ENCODE results near the gene WLS.

WLS gene

DNA sequence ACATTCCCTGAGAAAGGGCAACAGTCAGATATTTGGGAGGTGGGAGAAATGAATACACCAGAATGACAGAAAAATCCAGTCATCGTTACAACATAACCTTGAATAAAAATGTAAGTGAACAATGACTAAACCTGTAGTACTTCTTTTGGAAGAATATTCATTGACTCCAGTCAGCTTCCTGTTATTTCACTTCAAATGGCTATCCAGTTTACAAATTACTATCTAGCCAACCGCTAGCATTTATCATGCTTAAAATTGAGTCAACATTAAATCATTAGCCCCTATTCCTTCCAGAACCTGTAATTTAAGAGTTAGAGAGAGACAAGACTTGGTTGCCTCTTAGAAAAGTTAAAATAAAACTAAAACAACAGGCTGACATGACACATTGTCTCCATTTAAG lies 33.6 kb downstream of the WLS start:
- no peak for DNase-seq (ENCODE audit: extremely low spot score)
- POLR2A ChIA-PET: interaction anchor here (1.3 to 2.4 kb wide), 3 partner anchors 9 to 33 kb away, joined by 3 to 11 read pairs (median 4); partner anchors contain the start of gene WLS
- CTCF ChIA-PET: interaction anchor here (0.7 to 1.6 kb wide), 3 partner anchors 21 to 97 kb away, joined by 3 read pairs; no protein-coding TSS in a partner anchor
- TF ChIP-seq TARDBP (IDR thresholded peaks at IDR 0.05) (no peak), ARNT (IDR thresholded peaks at IDR 0.05) (no peak), L3MBTL2 (conservative IDR thresholded peaks at IDR 0.05) (no peak), SUZ12 (IDR thresholded peaks at IDR 0.05) (no peak), SP1 (IDR thresholded peaks at IDR 0.05) (no peak), CTBP1 (IDR thresholded peaks at IDR 0.05; ENCODE audit: borderline replicate concordance) (no peak), HDGF (IDR thresholded peaks at IDR 0.05; ENCODE audit: borderline replicate concordance) (no peak)
- TF ChIP-seq, protein P1, sequence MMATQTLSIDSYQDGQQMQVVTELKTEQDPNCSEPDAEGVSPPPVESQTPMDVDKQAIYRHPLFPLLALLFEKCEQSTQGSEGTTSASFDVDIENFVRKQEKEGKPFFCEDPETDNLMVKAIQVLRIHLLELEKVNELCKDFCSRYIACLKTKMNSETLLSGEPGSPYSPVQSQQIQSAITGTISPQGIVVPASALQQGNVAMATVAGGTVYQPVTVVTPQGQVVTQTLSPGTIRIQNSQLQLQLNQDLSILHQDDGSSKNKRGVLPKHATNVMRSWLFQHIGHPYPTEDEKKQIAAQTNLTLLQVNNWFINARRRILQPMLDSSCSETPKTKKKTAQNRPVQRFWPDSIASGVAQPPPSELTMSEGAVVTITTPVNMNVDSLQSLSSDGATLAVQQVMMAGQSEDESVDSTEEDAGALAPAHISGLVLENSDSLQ (IDR thresholded peaks at IDR 0.05): no peak

DNA sequence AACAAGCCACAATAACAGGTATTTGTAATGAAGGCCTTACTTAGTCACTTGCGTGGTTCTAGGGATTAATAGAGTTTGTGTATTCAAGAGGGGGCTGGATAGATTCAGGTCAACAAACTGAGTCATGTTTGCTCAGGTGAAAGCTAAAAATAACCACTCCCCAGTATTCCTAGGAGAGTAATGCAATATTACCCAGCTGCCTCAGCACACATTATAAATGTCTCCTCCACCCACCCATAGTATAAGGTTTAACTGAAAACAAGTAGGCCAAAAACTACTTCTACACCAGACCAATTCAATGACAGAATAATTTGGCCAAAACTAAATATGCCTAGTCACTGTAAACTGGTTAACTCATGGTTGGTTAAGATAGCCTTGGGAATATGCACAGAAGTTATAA lies 34.4 kb downstream of the WLS start:
- ChIA-PET CTCF (interaction anchor here (0.9 to 1.6 kb wide), 4 partner anchors 8 to 98 kb away, joined by 3 to 5 read pairs (median 3); no protein-coding TSS in a partner anchor), POLR2A (interaction anchor here (0.8 to 2.4 kb wide), 4 partner anchors 9 to 34 kb away, joined by 3 to 11 read pairs (median 4); partner anchors contain the start of gene WLS)
- TF ChIP-seq ELF4 (IDR thresholded peaks at IDR 0.05): no peak
- TF ChIP-seq, protein P1 (IDR thresholded peaks at IDR 0.05): no peak
- no peak for TF ChIP-seq LEF1 (IDR thresholded peaks at IDR 0.05; ENCODE audit: borderline replicate concordance)
- no peak for TF ChIP-seq ARNT (IDR thresholded peaks at IDR 0.05)
- TF ChIP-seq BHLHE40 (IDR thresholded peaks at IDR 0.05; ENCODE audit: borderline replicate concordance): no peak
- DNase-seq (ENCODE audit: extremely low spot score): no peak

DNA sequence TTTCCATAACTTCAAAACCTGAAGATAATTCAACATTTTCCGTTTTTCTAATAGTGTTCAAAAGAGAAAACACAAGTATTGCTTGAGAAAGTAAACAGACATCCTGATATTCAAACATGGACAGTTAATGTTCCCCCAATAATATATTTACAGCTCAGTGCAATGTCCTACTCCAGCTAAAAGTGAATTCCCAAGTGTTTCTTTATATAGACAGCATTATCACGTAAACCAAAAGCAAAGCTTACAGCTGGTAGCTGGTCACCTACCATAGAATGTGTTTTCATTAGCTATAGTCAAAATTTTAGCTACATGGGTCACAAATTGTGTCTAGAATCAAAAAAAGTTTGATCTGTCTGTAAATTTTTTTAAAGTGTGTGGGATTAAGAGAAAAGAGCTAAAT lies 34.9 kb downstream of the WLS start:
- POLR2A ChIA-PET: interaction anchor here (0.7 to 2.4 kb wide), 6 partner anchors 10 to 130 kb away, joined by 3 to 11 read pairs (median 3); partner anchors contain the start of gene WLS
- CTCF ChIA-PET: interaction anchor here (0.9 to 1.6 kb wide), 4 partner anchors 8 to 98 kb away, joined by 3 to 5 read pairs (median 3); no protein-coding TSS in a partner anchor
- TF ChIP-seq TARDBP (IDR thresholded peaks at IDR 0.05) (no peak), FOXM1 (IDR thresholded peaks at IDR 0.05; ENCODE audit: borderline replicate concordance) (no peak), FOXA1 (IDR thresholded peaks at IDR 0.05) (no peak), NFRKB (IDR thresholded peaks at IDR 0.05) (no peak)
- no peak for DNase-seq (ENCODE audit: extremely low spot score)

DNA sequence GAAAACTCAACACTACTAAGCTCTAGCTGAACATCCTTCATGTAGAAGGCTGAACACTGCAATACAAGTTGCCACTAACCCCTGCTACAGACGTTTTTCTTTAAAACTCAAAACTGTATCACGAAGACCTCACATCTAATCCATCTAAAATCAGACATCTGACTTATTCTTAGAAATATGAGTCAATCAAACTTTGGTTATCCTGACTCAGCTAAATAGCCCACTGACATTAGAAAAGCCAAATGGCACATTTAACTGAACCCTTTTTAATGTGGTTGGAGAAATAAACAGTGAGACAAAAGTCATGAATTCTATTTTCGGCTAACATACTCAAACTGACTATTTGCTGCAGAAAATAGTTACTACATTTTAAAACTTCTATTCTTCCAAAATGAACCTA lies 35.6 kb downstream of the WLS start:
- TF ChIP-seq ZNF384 (IDR thresholded peaks at IDR 0.05): no peak
- TF ChIP-seq, protein P1 (IDR thresholded peaks at IDR 0.05): peak; percentile 6; the same call in 1 of the 2 replicates
- TF ChIP-seq BHLHE40 (IDR thresholded peaks at IDR 0.05; ENCODE audit: borderline replicate concordance): no peak
- no peak for DNase-seq (ENCODE audit: extremely low spot score)
- ChIA-PET POLR2A (interaction anchor here (0.7 to 2.4 kb wide), 3 partner anchors 31 to 130 kb away, joined by 3 to 11 read pairs (median 3); partner anchors contain the start of gene WLS), CTCF (interaction anchor here (1.1 to 1.5 kb wide), 2 partner anchors 17 to 76 kb away, joined by 4 to 5 read pairs; no protein-coding TSS in a partner anchor)

DNA sequence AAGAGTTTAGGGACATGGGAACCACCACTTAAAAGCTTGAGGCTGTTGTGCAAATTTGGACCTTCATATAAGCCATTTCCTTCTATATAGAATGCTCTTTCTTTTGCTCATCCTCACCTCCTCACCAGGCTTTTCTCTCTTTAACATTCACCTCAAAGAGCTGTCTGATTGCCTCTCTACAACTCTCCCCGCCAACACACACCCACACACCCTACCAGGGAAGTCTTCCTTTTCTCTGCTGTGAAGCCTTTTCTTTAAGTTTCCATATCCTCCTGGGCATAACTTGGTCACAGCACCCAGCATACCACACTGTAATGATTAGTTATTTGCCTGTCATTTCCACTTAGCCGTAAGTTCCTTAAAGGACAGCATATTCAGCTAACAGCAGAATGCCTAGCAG lies 40.6 kb downstream of the WLS start:
- ChIA-PET POLR2A (no interaction called here), CTCF (interaction anchor here (0.6 kb wide), 1 partner anchor 8 kb away, joined by 3 read pairs; no protein-coding TSS in a partner anchor)
- no peak for DNase-seq (ENCODE audit: extremely low spot score)
- TF ChIP-seq LEF1 (IDR thresholded peaks at IDR 0.05; ENCODE audit: borderline replicate concordance): no peak
- TF ChIP-seq ARNT (IDR thresholded peaks at IDR 0.05): no peak
- TF ChIP-seq SP1 (IDR thresholded peaks at IDR 0.05): no peak
- TF ChIP-seq FOXM1 (IDR thresholded peaks at IDR 0.05; ENCODE audit: borderline replicate concordance): no peak
- no peak for TF ChIP-seq CTBP1 (IDR thresholded peaks at IDR 0.05; ENCODE audit: borderline replicate concordance)
- TF ChIP-seq HDGF (IDR thresholded peaks at IDR 0.05; ENCODE audit: borderline replicate concordance): no peak
- TF ChIP-seq ELF4 (IDR thresholded peaks at IDR 0.05): no peak

DNA sequence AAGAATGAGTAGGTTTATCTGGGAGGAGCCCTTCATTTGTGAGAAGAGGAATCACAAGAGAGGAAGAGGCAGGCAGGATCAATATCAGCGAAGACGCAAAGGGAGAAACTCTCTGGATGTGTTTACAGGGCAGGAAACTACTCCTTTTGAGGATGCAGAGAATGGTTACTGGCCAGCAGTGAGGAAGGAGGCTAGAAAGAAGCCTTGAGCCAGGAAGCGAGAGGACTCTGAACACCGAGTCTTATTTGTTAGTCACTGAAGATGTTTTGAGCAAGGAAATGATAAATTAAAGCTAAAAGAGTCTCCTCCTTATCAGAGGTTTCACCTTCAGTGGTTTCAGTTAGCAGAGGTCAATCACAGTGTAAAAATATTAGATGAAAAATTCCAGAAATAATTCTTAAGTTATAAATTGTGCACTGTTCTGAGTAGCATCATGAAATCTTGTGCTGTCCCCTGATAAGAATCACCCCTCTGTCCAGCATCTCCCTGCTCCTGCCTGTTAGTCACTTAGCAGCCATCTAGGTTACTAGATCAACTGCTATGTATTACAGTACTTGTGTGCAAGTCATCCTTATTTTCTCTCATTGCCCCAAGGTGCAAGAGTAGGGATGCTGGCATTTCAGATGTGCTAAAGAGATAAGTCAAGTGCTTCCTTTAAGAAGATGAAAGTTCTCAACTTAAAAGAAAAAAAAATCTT lies 43.5 kb downstream of the WLS start:
- ChIA-PET CTCF (no interaction called here), POLR2A (no interaction called here)
- no peak for DNase-seq (ENCODE audit: extremely low spot score)
- TF ChIP-seq, protein P1 (IDR thresholded peaks at IDR 0.05): no peak
- TF ChIP-seq CTBP1 (IDR thresholded peaks at IDR 0.05; ENCODE audit: borderline replicate concordance) (no peak), ZNF384 (IDR thresholded peaks at IDR 0.05) (no peak), TARDBP (IDR thresholded peaks at IDR 0.05) (no peak), FOXK2 (IDR thresholded peaks at IDR 0.05) (no peak), SP1 (IDR thresholded peaks at IDR 0.05) (no peak), SUZ12 (IDR thresholded peaks at IDR 0.05) (no peak), BHLHE40 (IDR thresholded peaks at IDR 0.05; ENCODE audit: borderline replicate concordance) (no peak), FOXA1 (IDR thresholded peaks at IDR 0.05) (no peak), ELF4 (IDR thresholded peaks at IDR 0.05) (no peak), NFRKB (IDR thresholded peaks at IDR 0.05) (no peak), HDGF (IDR thresholded peaks at IDR 0.05; ENCODE audit: borderline replicate concordance) (no peak), FOXM1 (IDR thresholded peaks at IDR 0.05; ENCODE audit: borderline replicate concordance) (no peak), ARNT (IDR thresholded peaks at IDR 0.05) (no peak), L3MBTL2 (conservative IDR thresholded peaks at IDR 0.05) (no peak)

Measured in HEK293T (cell line).